ENCODE data around the gene TRPC6.

- TF ChIP-seq CTCF (IDR thresholded peaks at IDR 0.05) (no peak), POLR2A (IDR thresholded peaks at IDR 0.05) (no peak), POLR2AphosphoS5 (IDR thresholded peaks at IDR 0.05) (no peak)
Measured at GRCh38 chr11:101433151-101433550, 150.7 kb downstream of the TRPC6 start.
